GM21423 (cell line): ENCODE results near the gene DAG1.

Experiments
- ATAC-seq: cut with Tn5 transposase; IDR thresholded peaks from one replicate; pipeline ENCODE4 v1.9.1; 2021; ENCODE audit warnings: mild to moderate bottlenecking, moderate library complexity; ENCODE audit not compliant: unreplicated experiment

Gene DAG1

DNA sequence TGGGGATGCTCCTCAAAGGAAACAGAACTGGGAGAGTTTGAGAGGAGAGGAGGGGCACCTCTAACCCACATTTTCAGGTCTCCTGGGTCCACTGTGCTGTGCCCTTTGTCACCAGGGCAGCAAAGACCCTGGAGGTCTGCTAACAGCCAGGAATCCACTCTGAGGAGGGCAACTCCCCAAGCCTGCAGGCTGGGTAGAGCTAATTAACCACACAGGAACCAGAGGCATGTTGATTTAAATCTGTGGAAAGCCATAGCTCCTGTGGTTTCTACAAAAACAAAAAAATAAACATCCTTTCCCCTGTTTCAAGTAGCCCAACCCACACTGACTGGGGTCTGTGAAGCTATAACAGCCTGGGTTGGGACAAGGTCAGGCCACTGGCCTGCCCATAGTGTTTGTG, 82.0 kb downstream of the DAG1 start:
- no peak for ATAC-seq

DNA sequence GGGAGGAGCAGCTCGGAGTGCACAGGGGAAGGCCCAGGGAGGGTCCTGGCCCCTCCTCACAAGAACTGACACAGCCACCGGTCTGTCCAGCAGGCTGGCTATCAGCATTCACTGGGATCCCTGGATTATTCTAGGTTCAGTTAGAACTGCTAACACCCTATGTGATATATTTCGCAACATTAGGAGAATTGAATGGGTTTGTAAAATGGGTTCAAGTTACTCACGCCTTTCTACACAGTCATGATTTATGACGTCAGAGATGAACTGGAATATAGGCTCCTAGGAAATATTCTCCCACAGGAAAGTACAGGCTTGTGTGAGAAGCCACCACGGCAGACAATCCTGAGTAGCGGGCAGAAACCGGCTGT, 83.2 kb downstream of the DAG1 start:
- no peak for ATAC-seq

GRCh38 chr3:49553692-49554632, 83.9 kb downstream of the DAG1 start, which contains the start of gene BSN:
Gene BSN (plus strand): TSS chr3:49554477. CDS start chr3:49554603, 126 bp downstream.
- ATAC-seq = peak; percentile 79

- peak; percentile 53 for ATAC-seq
Measured at GRCh38 chr3:49554633-49555265, 84.7 kb downstream of the DAG1 start.

- no peak for ATAC-seq
Measured at GRCh38 chr3:49556500-49557275, 86.6 kb downstream of the DAG1 start.

- ATAC-seq = no peak
Measured at GRCh38 chr3:49563040-49563578, 93.0 kb downstream of the DAG1 start.

- no peak for ATAC-seq
Measured at GRCh38 chr3:49563766-49564165, 93.7 kb downstream of the DAG1 start.

- ATAC-seq = no peak
Measured at GRCh38 chr3:49566312-49566711, 96.2 kb downstream of the DAG1 start.

- no peak for ATAC-seq
Measured at GRCh38 chr3:49567406-49567805, 97.3 kb downstream of the DAG1 start.

DNA sequence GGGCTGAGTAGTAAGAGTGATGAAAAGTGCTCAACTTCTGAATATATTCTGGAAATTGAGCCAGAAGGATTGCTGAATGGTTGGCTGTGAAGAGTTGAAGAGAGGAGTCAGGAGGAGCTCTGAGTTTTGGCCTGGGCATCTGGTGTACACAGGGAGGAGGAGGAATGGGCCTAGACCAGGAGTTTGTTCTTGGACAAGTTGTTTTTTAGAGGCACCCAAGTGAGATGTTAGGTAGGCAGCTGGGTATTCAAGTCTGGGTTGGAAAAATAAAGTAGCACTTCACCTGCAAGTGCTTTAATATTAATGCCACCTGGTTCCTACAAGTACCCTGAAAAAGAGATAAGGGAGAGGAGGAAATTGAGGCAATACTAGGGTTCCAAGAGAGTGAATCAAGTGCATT, 98.9 kb downstream of the DAG1 start:
- no peak for ATAC-seq

DNA sequence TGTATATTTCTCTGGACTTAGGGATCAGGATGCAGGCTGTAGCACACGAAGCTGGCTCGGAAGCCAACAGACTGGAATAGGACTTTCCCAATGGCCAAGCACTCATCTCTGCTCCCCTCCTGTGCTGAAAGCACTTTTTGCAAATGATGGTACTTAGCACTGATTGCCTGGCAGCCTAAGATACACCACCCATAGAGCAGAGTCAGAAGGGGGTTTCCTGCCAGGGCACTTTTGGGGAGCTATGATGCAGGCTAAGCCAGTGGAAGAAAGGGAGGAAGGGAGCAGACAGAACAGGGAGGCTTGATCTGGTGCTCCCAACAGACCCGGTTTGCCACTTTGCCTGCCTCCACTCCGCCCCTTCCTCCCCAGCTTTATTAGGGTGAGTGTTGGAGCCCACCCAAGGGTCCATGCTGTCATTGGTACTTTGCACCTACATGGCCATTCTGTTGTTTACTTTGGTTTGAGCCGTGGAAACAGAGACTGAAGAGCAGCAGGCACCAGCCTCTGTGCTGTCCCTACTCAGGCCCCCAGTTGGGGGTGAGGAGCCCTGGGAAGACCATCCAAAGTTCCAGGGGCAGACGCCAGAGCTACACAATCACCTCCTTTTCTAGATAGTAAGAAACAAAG, 100.1 kb downstream of the DAG1 start:
- no peak for ATAC-seq

GRCh38 chr3:49582177-49582576, 112.1 kb downstream of the DAG1 start:
- no peak for ATAC-seq
